HCT116 (cell line): ENCODE measurements around the gene THRAP3. TPM values are rescaled to one million over a fixed set of nuclear protein-coding genes. Genes with fewer than 3 reads are reported as not detected.

Experiments
- ATAC-seq: fragments of 200-7000 bp; cut with Tn5 transposase; 2 replicates; pipeline ENCODE4 v1.9.1; 2020; ENCODE audit warnings: mild to moderate bottlenecking, moderate library complexity
- BruUV-seq: library from RNA; stranded (reverse); fragments of 400-500 nt; replicated peaks from 2 replicates; lab custom pipeline; 2021; lab: Mats Ljungman, UMichigan
- CTCF ChIA-PET: fragments of 300-600 bp; sonication (Branson Sonifier 250); formaldehyde crosslinking; loops from one replicate; lab custom pipeline; 2021; ENCODE audit warnings: antibody characterized with exemption; lab: Charles Lee
- POLR2A ChIA-PET: fragments of 300-600, 350-600 bp; sonication (Branson Sonifier 250); formaldehyde crosslinking; loops from one replicate; lab custom pipeline; 2021; ENCODE audit warnings: antibody characterized with exemption; lab: Charles Lee
- RAD21 ChIA-PET, 2 experiments: fragments of 300-600 bp; sonication (Branson Sonifier 250); formaldehyde crosslinking; loops; one replicate each; lab custom pipeline; 2023; ENCODE audit warnings: low total read pairs in 2 of 2; ENCODE audit not compliant: uncharacterized antibody in 2 of 2, unreplicated experiment in 2 of 2, low non-redundant PET in 1 of 2; lab: Charles Lee
- DNase-seq: peaks from one replicate; pipeline ENCODE4 v3.0.0-alpha.2; 2010; ENCODE audit warnings: low read depth, low spot score
- H2AFZ ChIP-seq: fragments of 200-600 bp; shearing (Covaris generic), sonication (generic); 2 replicates; pipeline ENCODE4 v1.6.1; 2017; ENCODE audit warnings: low read depth, mixed run types, mixed read lengths, antibody characterized with exemption, low read length; ENCODE audit not compliant: poor library complexity, severe bottlenecking
- H3K27ac ChIP-seq: 2 replicates; pipeline ENCODE4 v1.5.1; 2012; ENCODE audit warnings: low read depth, low read length
- H3K27me3 ChIP-seq: fragments of 200-600 bp; sonication (generic); 2 replicates; pipeline ENCODE4 v1.6.1; 2016; ENCODE audit warnings: mixed run types, low read length, mixed read lengths; ENCODE audit not compliant: insufficient read depth
- H3K36me3 ChIP-seq, 2 experiments: fragments of 200-500 bp in 1 of 2; fragments of 200-600 bp in 1 of 2; sonication (Bioruptor generic) in 1 of 2; sonication (generic) in 1 of 2; 2 replicates each; pipeline versions ENCODE4 v1.5.1 to v1.6.1; 2014 to 2016; ENCODE audit warnings: low read length in 2 of 2, inconsistent platforms in 1 of 2, mixed read lengths in 1 of 2, mixed run types in 1 of 2; ENCODE audit not compliant: insufficient read depth in 2 of 2, control insufficient read depth in 1 of 2
- H3K4me1 ChIP-seq, 2 experiments: fragments of 200-600 bp in 1 of 2; sonication (generic) in 1 of 2; 2 replicates each; pipeline versions ENCODE4 v1.5.1 to v1.6.1; 2012 to 2017; ENCODE audit warnings: low read length in 2 of 2, inconsistent platforms in 1 of 2, mild to moderate bottlenecking in 1 of 2, mixed read lengths in 1 of 2, mixed run types in 1 of 2, moderate library complexity in 1 of 2; ENCODE audit not compliant: insufficient read depth in 2 of 2, control insufficient read depth in 1 of 2
- H3K4me2 ChIP-seq: fragments of 200-600 bp; sonication (generic); 2 replicates; pipeline ENCODE4 v1.6.1; 2017; ENCODE audit warnings: mixed run types, low read length, mixed read lengths
- H3K4me3 ChIP-seq, 2 experiments: fragments of 200-600 bp in 1 of 2; sonication (generic) in 1 of 2; replicated peaks in 1 of 2; 2 replicates each; pipeline ENCODE4 v1.5.1; 2011 to 2016; ENCODE audit warnings: low read length in 2 of 2, control low read depth in 1 of 2, low read depth in 1 of 2, mild to moderate bottlenecking in 1 of 2, mixed read lengths in 1 of 2, mixed run types in 1 of 2
- H3K79me2 ChIP-seq: fragments of 200-600 bp; sonication (generic); 2 replicates; pipeline ENCODE4 v1.6.1; 2017; ENCODE audit warnings: mild to moderate bottlenecking, mixed run types, low read length, moderate library complexity, mixed read lengths; ENCODE audit not compliant: insufficient read depth
- H3K9ac ChIP-seq: fragments of 200-600 bp; sonication (generic); 2 replicates; pipeline ENCODE4 v1.6.1; 2016; ENCODE audit warnings: low read length, mixed read lengths
- H3K9me2 ChIP-seq: fragments of 200-600 bp; sonication (generic), shearing (Covaris generic); 2 replicates; pipeline ENCODE4 v1.6.1; 2017; ENCODE audit warnings: mixed run types, mild to moderate bottlenecking, moderate library complexity; ENCODE audit not compliant: insufficient read depth
- H3K9me3 ChIP-seq, 2 experiments: fragments of 200-500 bp in 1 of 2; fragments of 200-600 bp in 1 of 2; sonication (Bioruptor generic) in 1 of 2; sonication (generic) in 1 of 2; 2 replicates each; pipeline ENCODE4 v1.6.1; 2014 to 2017; ENCODE audit warnings: low read length in 2 of 2, mixed read lengths in 2 of 2, inconsistent platforms in 1 of 2, low read depth in 1 of 2, mild to moderate bottlenecking in 1 of 2, mixed run types in 1 of 2, moderate library complexity in 1 of 2; ENCODE audit not compliant: control insufficient read depth in 1 of 2, insufficient read depth in 1 of 2
- H4K20me1 ChIP-seq: fragments of 200-600 bp; sonication (generic), shearing (Covaris generic); 2 replicates; pipeline ENCODE4 v1.6.1; 2017; ENCODE audit warnings: mixed run types, mild to moderate bottlenecking, moderate library complexity; ENCODE audit not compliant: insufficient read depth
- ATF3 ChIP-seq: IDR thresholded peaks from 2 replicates; pipeline ENCODE4 v1.6.1; 2012
- CBX3 ChIP-seq: IDR thresholded peaks from 2 replicates; pipeline ENCODE4 v1.6.1; 2012; ENCODE audit warnings: low read depth
- EGR1 ChIP-seq: IDR thresholded peaks from 2 replicates; pipeline ENCODE4 v1.6.1; 2012; ENCODE audit warnings: low read depth
- ELF1 ChIP-seq: IDR thresholded peaks from 2 replicates; pipeline ENCODE4 v1.6.1; 2012; ENCODE audit warnings: low read depth, borderline replicate concordance
- EZH2 ChIP-seq: fragments of 200-600 bp; sonication (generic); IDR thresholded peaks from 2 replicates; pipeline ENCODE4 v1.6.1; 2017; ENCODE audit warnings: antibody characterized with exemption, mixed run types
- EZH2phosphoT487 ChIP-seq: fragments of 200-600 bp; IDR thresholded peaks from 2 replicates; pipeline ENCODE4 v1.6.1; 2018; ENCODE audit warnings: antibody characterized with exemption, borderline replicate concordance
- FOSL1 ChIP-seq: IDR thresholded peaks from 2 replicates; pipeline ENCODE4 v1.6.1; 2012; ENCODE audit warnings: low read depth
- MAX ChIP-seq: IDR thresholded peaks from 2 replicates; pipeline ENCODE4 v1.6.1; 2012
- POLR2A ChIP-seq: IDR thresholded peaks from 2 replicates; pipeline ENCODE4 v1.7.0; 2011; ENCODE audit warnings: borderline replicate concordance; ENCODE audit not compliant: insufficient read depth, insufficient read length; ENCODE audit errors: extremely low read depth
- POLR2AphosphoS5 ChIP-seq: IDR thresholded peaks from 2 replicates; pipeline ENCODE4 v1.6.1; 2011; ENCODE audit warnings: mild to moderate bottlenecking, low read depth, low read length, moderate library complexity
- RAD21 ChIP-seq: IDR thresholded peaks from 2 replicates; pipeline ENCODE4 v1.6.1; 2012; ENCODE audit warnings: low read depth, mild to moderate bottlenecking
- SP1 ChIP-seq: IDR thresholded peaks from 2 replicates; pipeline ENCODE4 v1.6.1; 2012; ENCODE audit warnings: low read depth
- SRF ChIP-seq: IDR thresholded peaks from 2 replicates; pipeline ENCODE4 v1.6.1; 2012; ENCODE audit warnings: low read depth
- TCF7L2 ChIP-seq: IDR thresholded peaks from 2 replicates; pipeline ENCODE4 v1.7.0; 2011; ENCODE audit warnings: borderline replicate concordance, inconsistent platforms; ENCODE audit not compliant: insufficient read depth, insufficient read length; ENCODE audit errors: extremely low read depth
- YY1 ChIP-seq: IDR thresholded peaks from 2 replicates; pipeline ENCODE4 v1.6.1; 2011; ENCODE audit warnings: low read length, low read depth, moderate library complexity, mild to moderate bottlenecking; ENCODE audit not compliant: insufficient replicate concordance; ENCODE audit errors: extremely low read depth
- ZNF274 ChIP-seq: fragments of 200-500 bp; sonication (Bioruptor generic); IDR thresholded peaks from 2 replicates; pipeline ENCODE4 v1.6.1; 2014; ENCODE audit warnings: mild to moderate bottlenecking, low read depth, low read length, inconsistent platforms
- intact Hi-C: fragments of 100-400 bp; cut with micrococcal nuclease; formaldehyde crosslinking; loops from 2 replicates; pipeline ENCODE4 v1.10.0; 2022
- total RNA-seq: library from RNA; stranded (reverse); gene quantifications from one replicate; pipeline ENCODE4 v1.2.1, GENCODE V29; 2021; ENCODE audit not compliant: unreplicated experiment

The THRAP3 gene
- total RNA-seq, 1 experiment from 2014 or later, result 144 TPM

- TF ChIP-seq YY1 (no peak), RAD21 (no peak), EGR1 (no peak), TCF7L2 (peak; percentile 85), CBX3 (no peak), MAX (peak; percentile 13; the same call in 1 of the 2 replicates), FOSL1 (no peak), EZH2 (no peak), SP1 (no peak), ELF1 (no peak), ATF3 (no peak), EZH2phosphoT487 (no peak), SRF (no peak), ZNF274 (no peak)
Observed at GRCh38 chr1:36306210-36306901, 82.1 kb downstream of the THRAP3 start, which contains the start of gene SH3D21 (continued).

GRCh38 chr1:36306902-36307456, 82.7 kb downstream of the THRAP3 start:
- H3K79me2 ChIP-seq, result 0 out of 2 replicates have a peak, but pooled peaks cover 4% of the 10 kb centered on the region
- no TSS peak for BruUV-seq
- H3K27me3 ChIP-seq, result no peaks in the 10 kb centered on the region
- no peak overlapping the region for H2AFZ ChIP-seq
- H3K36me3 ChIP-seq, result peaks cover 23% of the 10 kb centered on the region in 2 experiments; a peak in 3 of 4 replicates
- peaks cover 4 to 23% of the 10 kb centered on the region in 2 experiments; a peak in 1 of 4 replicates for H3K4me1 ChIP-seq
- H3K9me2 ChIP-seq, result no peaks in the 10 kb centered on the region
- peak overlapping the region; percentile 63 for H3K9ac ChIP-seq
- intact Hi-C loops, result no loop called here
- TF ChIP-seq TCF7L2, result peak; percentile 39
- no peak for TF ChIP-seq SRF
- TF ChIP-seq POLR2A, result peak; percentile 94
- 0 out of 2 replicates have a peak, but pooled peaks have one; percentile 5 for TF ChIP-seq MAX
- peak; percentile 95 for TF ChIP-seq POLR2AphosphoS5
- no peaks in the 10 kb centered on the region for H4K20me1 ChIP-seq
- peak; percentile 72 for DNase-seq
- H3K4me3 ChIP-seq, result peak overlapping the region; percentile 60 to 67
- peak overlapping the region; percentile 82 for H3K4me2 ChIP-seq
- peak; percentile 93 for ATAC-seq
- CTCF ChIA-PET, result no interaction called here
- POLR2A ChIA-PET, result interaction anchor here (1.1 to 2.0 kb wide), 2 partner anchors 80 to 110 kb away, joined by 4 to 12 read pairs; no protein-coding TSS in a partner anchor
- H3K27ac ChIP-seq, result peak overlapping the region; percentile 81
- RAD21 ChIA-PET, result interaction anchor here in 1 of 2 experiments (1.5 kb wide), 1 partner anchor 157 kb away, joined by 3 read pairs; no protein-coding TSS in a partner anchor
- no peaks in the 10 kb centered on the region for H3K9me3 ChIP-seq
